ENCODE data around the gene MYO3B.

GRCh38 chr2:170500104-170500503, 322.2 kb downstream of the MYO3B start:
- TF ChIP-seq KDM1A (IDR thresholded peaks at IDR 0.05; ENCODE audit: low read depth) (no peak), USF2 (IDR thresholded peaks at IDR 0.05) (no peak), CTCF (IDR thresholded peaks at IDR 0.05) (no peak), FOXS1 (CRISPR knock-in tag; IDR thresholded peaks at IDR 0.05) (no peak), REST (IDR thresholded peaks at IDR 0.05) (no peak), EP300 (IDR thresholded peaks at IDR 0.05) (no peak)
